ENCODE measurements around the gene TRPM2.

Gene TRPM2

DNA sequence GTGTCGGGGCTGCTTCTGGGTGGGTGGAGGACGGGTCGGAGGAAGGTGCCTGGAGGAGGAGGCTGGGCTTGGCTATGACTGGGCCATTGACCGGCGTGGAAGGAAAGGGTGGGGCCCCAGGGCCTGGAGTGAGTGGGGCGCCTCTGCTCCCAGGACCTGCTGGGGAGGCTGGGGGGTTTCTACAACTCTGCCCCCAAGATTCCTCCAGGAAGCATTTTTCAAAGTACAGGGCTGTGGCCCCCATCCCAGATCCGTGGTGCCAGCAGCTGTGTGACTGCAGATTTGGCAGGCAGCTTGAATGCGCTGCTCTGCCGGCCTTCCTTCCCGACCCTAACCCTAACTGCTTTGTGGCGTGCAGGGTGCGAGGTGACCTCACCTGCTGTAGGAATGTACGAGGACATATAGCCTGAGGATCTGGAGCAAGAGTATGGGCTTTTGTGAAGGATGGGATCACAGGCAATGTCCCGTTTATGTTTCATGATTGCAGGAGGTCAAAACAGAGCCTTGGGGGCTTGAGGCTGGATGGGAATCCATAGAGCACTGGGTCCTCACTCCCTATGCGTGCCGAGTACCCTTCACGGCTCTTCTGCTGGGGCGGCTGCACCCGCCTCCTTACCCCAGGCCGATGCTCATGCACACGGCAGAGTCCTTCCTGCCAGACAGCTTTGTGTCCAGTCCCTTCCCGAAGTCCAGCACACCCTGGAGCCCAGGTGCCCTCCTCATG is 24.7 kb downstream of the TRPM2 start:
- Histone ChIP-seq H3K4me3 (ENCODE audit: low read depth in 1 of 2, low read length in 2 of 2) (no peak overlapping the region), H2AFZ (ENCODE audit: low read depth, low read length) (no peak overlapping the region), H3K36me3 (ENCODE audit: insufficient read depth, low read length) (no peaks in the 10 kb centered on the region), H3K4me2 (ENCODE audit: insufficient read depth, low read length) (no peak overlapping the region), H3K9ac (ENCODE audit: low read depth, low read length) (no peak overlapping the region), H3K79me2 (ENCODE audit: insufficient read depth, low read length) (no peaks in the 10 kb centered on the region), H3K9me3 (ENCODE audit: insufficient read depth, low read length, severe bottlenecking) (no peaks in the 10 kb centered on the region), H3K27ac (ENCODE audit: low read length) (no peak overlapping the region), H4K20me1 (ENCODE audit: insufficient read depth, low read length) (no peaks in the 10 kb centered on the region), H3K27me3 (ENCODE audit: insufficient read depth, low read length, poor library complexity) (no peaks in the 10 kb centered on the region), H3K4me1 (ENCODE audit: insufficient read depth, low read length) (no peaks in the 10 kb centered on the region)
- no peak for DNase-seq
- TF ChIP-seq, protein P1, sequence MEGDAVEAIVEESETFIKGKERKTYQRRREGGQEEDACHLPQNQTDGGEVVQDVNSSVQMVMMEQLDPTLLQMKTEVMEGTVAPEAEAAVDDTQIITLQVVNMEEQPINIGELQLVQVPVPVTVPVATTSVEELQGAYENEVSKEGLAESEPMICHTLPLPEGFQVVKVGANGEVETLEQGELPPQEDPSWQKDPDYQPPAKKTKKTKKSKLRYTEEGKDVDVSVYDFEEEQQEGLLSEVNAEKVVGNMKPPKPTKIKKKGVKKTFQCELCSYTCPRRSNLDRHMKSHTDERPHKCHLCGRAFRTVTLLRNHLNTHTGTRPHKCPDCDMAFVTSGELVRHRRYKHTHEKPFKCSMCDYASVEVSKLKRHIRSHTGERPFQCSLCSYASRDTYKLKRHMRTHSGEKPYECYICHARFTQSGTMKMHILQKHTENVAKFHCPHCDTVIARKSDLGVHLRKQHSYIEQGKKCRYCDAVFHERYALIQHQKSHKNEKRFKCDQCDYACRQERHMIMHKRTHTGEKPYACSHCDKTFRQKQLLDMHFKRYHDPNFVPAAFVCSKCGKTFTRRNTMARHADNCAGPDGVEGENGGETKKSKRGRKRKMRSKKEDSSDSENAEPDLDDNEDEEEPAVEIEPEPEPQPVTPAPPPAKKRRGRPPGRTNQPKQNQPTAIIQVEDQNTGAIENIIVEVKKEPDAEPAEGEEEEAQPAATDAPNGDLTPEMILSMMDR (IDR thresholded peaks at IDR 0.05; ENCODE audit: borderline replicate concordance, extremely low read depth, low read length, poor library complexity, severe bottlenecking): no peak
- TF ChIP-seq EZH2 (IDR thresholded peaks at IDR 0.05; ENCODE audit: borderline replicate concordance, low read depth, low read length, severe bottlenecking): no peak
- no peak for ATAC-seq (ENCODE audit: insufficient read depth, low read depth)

DNA sequence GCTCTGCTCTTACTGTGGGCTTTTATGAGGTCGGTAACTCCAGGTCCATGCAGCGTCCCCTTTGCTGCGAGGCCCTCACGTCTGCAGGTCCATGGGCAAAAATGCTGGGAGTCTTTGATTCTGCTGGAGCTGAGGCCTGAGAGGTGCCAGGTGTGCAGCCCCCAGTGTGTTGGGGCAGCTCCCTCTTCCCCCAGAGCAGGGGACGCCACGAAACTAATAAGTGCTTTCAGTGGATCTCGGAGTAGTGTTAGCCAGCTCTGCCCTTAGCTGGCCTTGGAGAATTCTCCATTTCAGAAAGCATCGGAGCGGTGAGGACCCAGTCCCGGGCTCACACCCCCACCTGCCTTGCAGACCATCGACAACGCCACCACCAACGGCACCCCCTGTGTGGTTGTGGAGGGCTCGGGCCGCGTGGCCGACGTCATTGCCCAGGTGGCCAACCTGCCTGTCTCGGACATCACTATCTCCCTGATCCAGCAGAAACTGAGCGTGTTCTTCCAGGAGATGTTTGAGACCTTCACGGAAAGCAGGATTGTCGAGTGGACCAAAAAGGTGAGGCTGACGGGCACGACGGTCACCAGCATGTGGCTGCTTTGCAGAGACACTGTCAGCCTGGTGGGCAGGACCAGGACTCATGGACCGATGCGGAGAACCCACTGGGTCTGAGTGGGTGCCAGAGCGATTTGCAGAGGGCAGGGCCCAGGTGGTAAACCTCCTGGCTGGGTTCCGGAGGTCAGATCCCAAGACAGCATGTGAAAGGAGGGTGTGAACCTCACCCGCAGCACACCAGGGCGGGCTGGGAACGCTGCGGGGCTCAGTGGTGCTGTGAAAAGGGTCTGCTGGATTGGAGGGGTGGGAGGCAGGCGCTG is 25.5 kb downstream of the TRPM2 start:
- Histone ChIP-seq H3K36me3 (ENCODE audit: insufficient read depth, low read length) (no peaks in the 10 kb centered on the region), H3K4me1 (ENCODE audit: insufficient read depth, low read length) (no peaks in the 10 kb centered on the region), H2AFZ (ENCODE audit: low read depth, low read length) (no peak overlapping the region), H3K9ac (ENCODE audit: low read depth, low read length) (no peak overlapping the region), H3K9me3 (ENCODE audit: insufficient read depth, low read length, severe bottlenecking) (no peaks in the 10 kb centered on the region), H4K20me1 (ENCODE audit: insufficient read depth, low read length) (no peaks in the 10 kb centered on the region), H3K27me3 (ENCODE audit: insufficient read depth, low read length, poor library complexity) (no peaks in the 10 kb centered on the region), H3K4me3 (ENCODE audit: low read depth in 1 of 2, low read length in 2 of 2) (no peak overlapping the region), H3K4me2 (ENCODE audit: insufficient read depth, low read length) (no peak overlapping the region), H3K27ac (ENCODE audit: low read length) (no peak overlapping the region), H3K79me2 (ENCODE audit: insufficient read depth, low read length) (no peaks in the 10 kb centered on the region)
- ATAC-seq (ENCODE audit: insufficient read depth, low read depth) (no peak), DNase-seq (no peak)
- TF ChIP-seq, protein P1 (IDR thresholded peaks at IDR 0.05; ENCODE audit: borderline replicate concordance, extremely low read depth, low read length, poor library complexity, severe bottlenecking): no peak
- no peak for TF ChIP-seq EZH2 (IDR thresholded peaks at IDR 0.05; ENCODE audit: borderline replicate concordance, low read depth, low read length, severe bottlenecking)

DNA sequence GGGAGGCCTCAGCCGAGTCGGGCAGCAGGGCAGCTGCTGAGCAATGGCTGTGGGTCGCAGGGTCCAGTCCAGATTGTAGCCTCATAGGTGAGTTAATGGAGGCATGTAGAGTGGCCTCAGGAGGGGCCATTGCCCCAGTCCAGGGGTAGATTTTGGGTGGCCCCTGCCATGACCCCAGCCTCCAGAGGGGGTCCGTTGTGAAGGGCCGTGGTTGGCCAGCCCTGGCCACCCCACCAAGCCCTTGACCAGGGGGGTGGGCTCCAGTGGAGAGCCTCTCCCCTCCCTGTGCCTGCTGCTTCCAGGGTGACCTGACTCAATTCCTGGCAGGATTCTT is 26.1 kb downstream of the TRPM2 start:
- Histone ChIP-seq H3K36me3 (ENCODE audit: insufficient read depth, low read length) (no peaks in the 10 kb centered on the region), H3K4me2 (ENCODE audit: insufficient read depth, low read length) (no peak overlapping the region), H3K9ac (ENCODE audit: low read depth, low read length) (no peak overlapping the region), H3K4me1 (ENCODE audit: insufficient read depth, low read length) (no peaks in the 10 kb centered on the region), H4K20me1 (ENCODE audit: insufficient read depth, low read length) (no peaks in the 10 kb centered on the region), H2AFZ (ENCODE audit: low read depth, low read length) (no peak overlapping the region), H3K79me2 (ENCODE audit: insufficient read depth, low read length) (no peaks in the 10 kb centered on the region), H3K27ac (ENCODE audit: low read length) (no peak overlapping the region), H3K4me3 (ENCODE audit: low read depth in 1 of 2, low read length in 2 of 2) (no peak overlapping the region), H3K27me3 (ENCODE audit: insufficient read depth, low read length, poor library complexity) (no peaks in the 10 kb centered on the region), H3K9me3 (ENCODE audit: insufficient read depth, low read length, severe bottlenecking) (no peaks in the 10 kb centered on the region)
- TF ChIP-seq, protein P1 (IDR thresholded peaks at IDR 0.05; ENCODE audit: borderline replicate concordance, extremely low read depth, low read length, poor library complexity, severe bottlenecking): no peak
- TF ChIP-seq EZH2 (IDR thresholded peaks at IDR 0.05; ENCODE audit: borderline replicate concordance, low read depth, low read length, severe bottlenecking): no peak
- ATAC-seq (ENCODE audit: insufficient read depth, low read depth): no peak
- no peak for DNase-seq

Data from DND-41 (cell line).